HS-27A (cell line): ENCODE results near the gene GRIK4.
"Not testable (repeated sequence)": the region's sequence is repeated elsewhere in the genome, so short reads cannot be mapped to it uniquely, and the experiment has no call there.

Source experiments
- DNase-seq: peaks from one replicate; pipeline ENCODE4 v3.0.0-alpha.2; 2012; ENCODE audit warnings: low read depth, missing footprints

The GRIK4 gene

GRCh38 chr11:120746376-120746775, 234.8 kb downstream of the GRIK4 start:
- no peak for DNase-seq

GRCh38 chr11:120746836-120747609, 235.5 kb downstream of the GRIK4 start:
- DNase-seq, result no peak

GRCh38 chr11:120747850-120748814, 236.6 kb downstream of the GRIK4 start:
- no peak for DNase-seq

GRCh38 chr11:120749395-120749794, 237.8 kb downstream of the GRIK4 start:
- no peak for DNase-seq

GRCh38 chr11:120750647-120751549, 239.3 kb downstream of the GRIK4 start:
- no peak for DNase-seq

GRCh38 chr11:120751550-120751949, 240.0 kb downstream of the GRIK4 start:
- no peak for DNase-seq

- no peak for DNase-seq
Measured at GRCh38 chr11:120752668-120753067, 241.1 kb downstream of the GRIK4 start.

GRCh38 chr11:120756931-120757330, 245.4 kb downstream of the GRIK4 start:
- no peak for DNase-seq

GRCh38 chr11:120759046-120759445, 247.5 kb downstream of the GRIK4 start:
- DNase-seq, result no peak

GRCh38 chr11:120765710-120766109, 254.2 kb downstream of the GRIK4 start:
- not testable (repeated sequence) for DNase-seq

- no peak for DNase-seq
Measured at GRCh38 chr11:120766318-120766717, 254.8 kb downstream of the GRIK4 start.

- DNase-seq, result no peak
Measured at GRCh38 chr11:120768949-120769348, 257.4 kb downstream of the GRIK4 start.

- DNase-seq, result no peak
Measured at GRCh38 chr11:120769906-120770305, 258.4 kb downstream of the GRIK4 start.

- DNase-seq, result no peak
Measured at GRCh38 chr11:120771551-120772060, 260.1 kb downstream of the GRIK4 start.

GRCh38 chr11:120773501-120774031, 262.0 kb downstream of the GRIK4 start:
- DNase-seq, result peak; percentile 1

- DNase-seq, result no peak
Measured at GRCh38 chr11:120774591-120775386, 263.2 kb downstream of the GRIK4 start.

GRCh38 chr11:120775986-120776951, 264.7 kb downstream of the GRIK4 start:
- no peak for DNase-seq

- DNase-seq, result no peak
Measured at GRCh38 chr11:120778685-120779490, 267.3 kb downstream of the GRIK4 start.
